Large intestine (tissue), 3 donors: ENCODE results near the gene CD69. TPM values are rescaled to one million over a fixed set of nuclear protein-coding genes. Genes with fewer than 3 reads are reported as not detected.

Experiments
- DNase-seq, 2 donors: peaks; one replicate each; pipeline versions ENCODE4 v3.0.0 to v3.0.0-alpha.2; 2013
- H3K27ac ChIP-seq: one replicate; pipeline ENCODE4 v1.5.1; 2013; ENCODE audit warnings: low read length
- H3K27me3 ChIP-seq: 2 replicates; pipeline ENCODE4 v1.6.1; 2013; ENCODE audit warnings: low read length; ENCODE audit not compliant: control insufficient read depth, insufficient read depth
- H3K36me3 ChIP-seq: 2 replicates; pipeline ENCODE4 v1.6.1; 2013; ENCODE audit warnings: low read length; ENCODE audit not compliant: control insufficient read depth, insufficient read depth
- H3K4me1 ChIP-seq: one replicate; pipeline ENCODE4 v1.6.1; 2013; ENCODE audit warnings: low read length; ENCODE audit not compliant: control insufficient read depth, insufficient read depth
- H3K4me3 ChIP-seq: one replicate; pipeline ENCODE4 v1.5.1; 2013; ENCODE audit warnings: low read length
- H3K9me3 ChIP-seq: one replicate; pipeline ENCODE4 v1.6.1; 2013; ENCODE audit warnings: mild to moderate bottlenecking, low read depth, low read length, moderate library complexity; ENCODE audit not compliant: control insufficient read depth
- WGBS: methylation state at CpG from one replicate; pipeline ENCODE4 v1.1.5; 2013; ENCODE audit warnings: low lambda C conversion rate; ENCODE audit not compliant: insufficient coverage; 5-methylcytosine and 5-hydroxymethylcytosine counted together
- polyA plus RNA-seq: library from polyadenylated mRNA; unstranded; fragments of 120-200 nt; gene quantifications from one replicate; pipeline ENCODE4 v1.2.1, GENCODE V29; 2013

Gene CD69
- polyA plus RNA-seq, 1 donor = 12.3 TPM

DNA sequence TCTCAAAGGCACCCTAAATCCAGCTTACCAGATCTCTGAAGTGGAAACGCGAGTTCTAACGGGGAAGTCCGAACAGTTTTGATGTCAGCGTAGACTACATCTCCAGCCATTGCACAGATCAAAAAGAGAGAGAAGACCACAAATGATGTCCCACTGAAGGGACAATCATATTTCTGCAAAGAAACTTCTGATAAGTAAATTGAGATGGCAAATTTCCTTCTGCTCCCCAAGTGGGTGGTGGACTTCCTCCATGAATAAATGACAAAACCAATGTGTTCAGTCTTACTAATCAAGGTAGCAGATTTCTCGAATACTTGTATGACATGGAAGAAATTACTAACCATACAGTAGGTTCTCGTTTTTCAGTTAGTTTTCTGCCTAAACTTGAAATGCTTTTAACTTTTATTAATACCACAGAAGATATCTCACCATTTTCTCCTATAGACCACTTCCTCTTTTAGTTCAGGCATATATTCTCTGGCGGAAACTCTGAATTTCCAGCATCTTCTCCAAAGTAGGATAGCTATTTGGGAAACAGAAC is 27.7 kb downstream of the CD69 start, which contains the start of gene CLECL1:
Gene CLECL1, minus strand, starts transcription at position 177 of the 541 bp plus-strand sequence.
- Histone ChIP-seq H3K27ac (no peak within 1 kb of the TSS), H3K4me3 (peak within 1 kb of the TSS; percentile 1), H3K36me3 (no peaks in the 10 kb centered on the region), H3K27me3 (no peaks in the 10 kb centered on the region), H3K4me1 (no peaks in the 10 kb centered on the region), H3K9me3 (no peaks in the 10 kb centered on the region)
- DNase-seq = no peak
- WGBS = 36% methylated on average over 1 of the region's 8 CpGs

GRCh38 chr12:9731797-9732196 is 28.9 kb downstream of the CD69 start:
- no peaks in the 10 kb centered on the region for H3K4me1 ChIP-seq
- no peaks in the 10 kb centered on the region for H3K36me3 ChIP-seq
- no peak overlapping the region for H3K4me3 ChIP-seq
- no peaks in the 10 kb centered on the region for H3K27me3 ChIP-seq
- DNase-seq = no peak
- no peak overlapping the region for H3K27ac ChIP-seq
- no peaks in the 10 kb centered on the region for H3K9me3 ChIP-seq
- WGBS = 100% methylated on average over 2 of the region's 2 CpGs

DNA sequence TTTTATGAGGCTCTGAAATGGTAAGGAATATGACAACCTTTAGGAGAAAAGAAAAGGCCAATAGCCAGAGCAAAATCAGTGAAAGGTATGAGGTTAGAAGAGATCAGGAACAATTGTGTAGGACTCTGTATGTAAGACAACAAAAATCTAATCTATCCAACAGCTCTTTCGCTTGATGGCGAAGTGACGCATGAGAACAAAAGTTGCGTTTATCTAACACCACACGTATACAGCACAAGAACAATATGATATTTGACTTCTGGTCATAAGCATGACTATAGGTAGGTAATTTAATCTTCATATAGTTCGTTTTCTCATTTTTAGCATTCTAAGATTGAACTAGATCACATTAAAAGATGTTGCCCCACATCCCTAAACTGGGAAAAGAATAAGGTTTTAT is 29.3 kb downstream of the CD69 start:
- H3K4me1 ChIP-seq = no peaks in the 10 kb centered on the region
- no peaks in the 10 kb centered on the region for H3K27me3 ChIP-seq
- no peak overlapping the region for H3K27ac ChIP-seq
- no peaks in the 10 kb centered on the region for H3K9me3 ChIP-seq
- WGBS = 93% methylated on average over 3 of the region's 6 CpGs
- no peak for DNase-seq
- no peak overlapping the region for H3K4me3 ChIP-seq
- no peaks in the 10 kb centered on the region for H3K36me3 ChIP-seq

- no peak overlapping the region for H3K27ac ChIP-seq
- WGBS = 60% methylated on average over 1 of the region's 6 CpGs
- no peaks in the 10 kb centered on the region for H3K27me3 ChIP-seq
- no peak overlapping the region for H3K4me3 ChIP-seq
- H3K4me1 ChIP-seq = no peaks in the 10 kb centered on the region
- DNase-seq = no peak
- no peaks in the 10 kb centered on the region for H3K36me3 ChIP-seq
- H3K9me3 ChIP-seq = no peaks in the 10 kb centered on the region
Observed at GRCh38 chr12:9730591-9730990, 30.1 kb downstream of the CD69 start.

- Histone ChIP-seq H3K27me3 (no peaks in the 10 kb centered on the region), H3K9me3 (no peaks in the 10 kb centered on the region), H3K4me1 (no peaks in the 10 kb centered on the region), H3K27ac (no peak overlapping the region), H3K36me3 (no peaks in the 10 kb centered on the region), H3K4me3 (no peak overlapping the region)
- no peak for DNase-seq
- 60% methylated on average over 1 of the region's 3 CpGs for WGBS
Observed at GRCh38 chr12:9730011-9730410, 30.7 kb downstream of the CD69 start.

GRCh38 chr12:9729082-9729481 is 31.6 kb downstream of the CD69 start:
- no peaks in the 10 kb centered on the region for H3K4me1 ChIP-seq
- DNase-seq = no peak
- no peaks in the 10 kb centered on the region for H3K9me3 ChIP-seq
- no peaks in the 10 kb centered on the region for H3K36me3 ChIP-seq
- no peak overlapping the region for H3K4me3 ChIP-seq
- H3K27me3 ChIP-seq = no peaks in the 10 kb centered on the region
- no peak overlapping the region for H3K27ac ChIP-seq

DNA sequence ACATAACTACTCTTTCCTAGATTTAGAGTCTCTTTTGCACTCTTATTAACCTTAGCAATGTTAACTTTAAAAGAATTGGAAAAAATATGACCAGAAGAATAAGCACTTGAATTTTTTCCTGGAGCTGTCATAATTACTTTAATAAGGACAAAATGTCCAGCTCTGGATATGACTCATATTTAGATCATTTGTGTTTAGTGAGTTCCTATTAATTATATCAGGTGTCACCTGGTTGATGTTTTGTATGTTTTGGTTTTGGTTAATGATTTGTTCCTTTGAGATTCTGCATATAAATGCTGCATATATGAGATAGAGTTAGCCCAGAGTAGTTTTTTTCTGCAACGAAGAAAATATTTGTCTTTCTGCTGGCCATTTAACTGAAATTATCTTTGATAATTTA is 32.9 kb downstream of the CD69 start:
- no peaks in the 10 kb centered on the region for H3K36me3 ChIP-seq
- no CpG with 5 or more reads among the region's 1 CpG for WGBS
- H3K27ac ChIP-seq = no peak overlapping the region
- H3K27me3 ChIP-seq = no peaks in the 10 kb centered on the region
- DNase-seq = no peak
- no peaks in the 10 kb centered on the region for H3K9me3 ChIP-seq
- H3K4me1 ChIP-seq = no peaks in the 10 kb centered on the region
- H3K4me3 ChIP-seq = no peak overlapping the region

DNA sequence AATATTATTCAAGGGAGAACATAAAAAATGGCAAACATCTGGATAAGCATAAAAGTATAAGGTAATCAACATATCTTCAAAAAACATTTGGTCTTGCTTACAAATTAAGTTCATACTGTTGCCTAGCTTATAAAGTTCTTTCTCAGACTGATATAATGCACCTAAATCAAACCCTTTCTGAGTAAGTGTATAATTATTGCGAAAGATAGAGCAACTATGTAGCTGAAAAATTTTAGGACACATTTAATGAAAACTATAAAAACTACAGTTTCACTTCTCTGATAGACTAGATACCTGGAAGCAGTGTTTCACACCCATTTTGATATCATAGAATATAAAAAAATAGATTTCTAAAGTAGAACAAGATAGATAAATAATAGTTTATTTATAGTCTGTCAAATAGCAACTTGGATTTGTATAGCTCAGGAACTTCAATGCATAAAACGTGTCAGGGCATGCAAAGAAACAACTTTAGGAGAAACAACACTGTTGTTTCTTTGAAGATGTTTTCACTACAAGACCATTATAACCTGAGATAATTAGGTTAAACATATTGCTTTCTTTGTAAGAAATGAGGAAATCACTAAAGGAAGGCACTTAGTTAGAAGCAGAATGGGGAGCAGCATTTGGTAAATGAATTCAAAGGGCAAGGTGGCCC is 35.4 kb downstream of the CD69 start:
- 100% methylated on average over 1 of the region's 2 CpGs for WGBS
- H3K27ac ChIP-seq = no peak overlapping the region

DNA sequence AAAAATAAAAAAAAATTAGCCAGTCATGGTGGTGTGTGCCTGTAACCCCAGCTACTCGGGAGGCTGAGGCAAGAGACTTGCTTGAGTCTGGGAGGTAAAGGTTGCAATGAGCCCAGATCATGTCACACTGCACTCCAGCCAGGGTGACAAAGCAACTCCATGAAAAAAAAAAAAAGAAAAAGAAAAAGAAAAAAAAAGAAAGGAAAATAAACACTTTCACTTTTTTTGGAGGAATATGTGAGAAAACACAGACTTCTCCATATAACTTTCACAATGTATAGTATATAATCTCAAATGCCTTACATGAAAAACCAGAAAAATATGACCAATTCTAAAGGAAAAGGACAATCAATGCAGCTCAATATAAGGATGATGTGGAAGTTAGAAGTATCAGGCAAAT is 36.7 kb downstream of the CD69 start:
- WGBS = 75% methylated on average over 1 of the region's 1 CpG
- no peaks in the 10 kb centered on the region for H3K27me3 ChIP-seq
- no peaks in the 10 kb centered on the region for H3K36me3 ChIP-seq
- DNase-seq = no peak
- no peaks in the 10 kb centered on the region for H3K9me3 ChIP-seq
- no peaks in the 10 kb centered on the region for H3K4me1 ChIP-seq
- no peak overlapping the region for H3K27ac ChIP-seq
- H3K4me3 ChIP-seq = no peak overlapping the region

More for the DNA sequence above, 35.4 kb downstream of the CD69 start:
- Histone ChIP-seq H3K36me3 (no peaks in the 10 kb centered on the region), H3K27me3 (no peaks in the 10 kb centered on the region), H3K4me1 (no peaks in the 10 kb centered on the region), H3K9me3 (no peaks in the 10 kb centered on the region), H3K4me3 (no peak overlapping the region)
- no peak for DNase-seq

- Histone ChIP-seq H3K4me1 (no peaks in the 10 kb centered on the region), H3K27ac (no peak overlapping the region), H3K27me3 (no peaks in the 10 kb centered on the region), H3K9me3 (no peaks in the 10 kb centered on the region), H3K4me3 (no peak overlapping the region), H3K36me3 (no peaks in the 10 kb centered on the region)
- no peak for DNase-seq
- WGBS = 55% methylated on average over 2 of the region's 5 CpGs
Observed at GRCh38 chr12:9721394-9722092, 39.2 kb downstream of the CD69 start.
